Left ventricle myocardium inferior (tissue), 1 donor: ENCODE data around the gene ATP10D. TPM values are rescaled to one million over a fixed set of nuclear protein-coding genes. Genes with fewer than 3 reads are reported as not detected.
"Not testable (repeated sequence)": the region's sequence is repeated elsewhere in the genome, so short reads cannot be mapped to it uniquely, and the experiment has no call there.

ENCODE experiments used
- DNase-seq: peaks from one replicate; pipeline ENCODE4 v3.0.0-alpha.2; 2020
- H3K27ac ChIP-seq: fragments of 200-600 bp; replicated peaks from 2 replicates; pipeline ENCODE4 v1.8.0; 2021
- H3K27me3 ChIP-seq: fragments of 200-600 bp; 2 replicates; pipeline ENCODE4 v1.8.0; 2021; ENCODE audit warnings: low read depth
- H3K36me3 ChIP-seq: fragments of 200-600 bp; 2 replicates; pipeline ENCODE4 v1.8.0; 2021
- H3K4me1 ChIP-seq: fragments of 200-600 bp; 2 replicates; pipeline ENCODE4 v1.8.0; 2021
- H3K4me3 ChIP-seq: fragments of 200-600 bp; 2 replicates; pipeline ENCODE4 v1.8.0; 2021; ENCODE audit warnings: mild to moderate bottlenecking, moderate library complexity
- H3K9me3 ChIP-seq: fragments of 200-600 bp; replicated peaks from 2 replicates; pipeline ENCODE4 v1.8.0; 2021
- intact Hi-C: fragments of 100-400 bp; cut with micrococcal nuclease; formaldehyde crosslinking; loops from one replicate; pipeline ENCODE4 v1.11.0; 2022
- total RNA-seq: library from RNA; stranded (reverse); fragmentation: NEBNext Ultra II Directional; extraction: Animal tissue kit (Norgen Biotek cat#: 25700); gene quantifications from one replicate; pipeline ENCODE4 v1.2.1, GENCODE V29; 2021
- TF ChIP-seq, protein P1 (sequence below): fragments of 200-600 bp; IDR thresholded peaks from 2 replicates; pipeline ENCODE4 v1.8.0; 2021; ENCODE audit warnings: antibody characterized with exemption, mild to moderate bottlenecking, borderline replicate concordance
- donor health status: DM: no; HTN: yes; CAD: no; lungs with severe emphysema.

ATP10D gene
- total RNA-seq, 1 donor from 2014 or later: 10.3 TPM

DNA sequence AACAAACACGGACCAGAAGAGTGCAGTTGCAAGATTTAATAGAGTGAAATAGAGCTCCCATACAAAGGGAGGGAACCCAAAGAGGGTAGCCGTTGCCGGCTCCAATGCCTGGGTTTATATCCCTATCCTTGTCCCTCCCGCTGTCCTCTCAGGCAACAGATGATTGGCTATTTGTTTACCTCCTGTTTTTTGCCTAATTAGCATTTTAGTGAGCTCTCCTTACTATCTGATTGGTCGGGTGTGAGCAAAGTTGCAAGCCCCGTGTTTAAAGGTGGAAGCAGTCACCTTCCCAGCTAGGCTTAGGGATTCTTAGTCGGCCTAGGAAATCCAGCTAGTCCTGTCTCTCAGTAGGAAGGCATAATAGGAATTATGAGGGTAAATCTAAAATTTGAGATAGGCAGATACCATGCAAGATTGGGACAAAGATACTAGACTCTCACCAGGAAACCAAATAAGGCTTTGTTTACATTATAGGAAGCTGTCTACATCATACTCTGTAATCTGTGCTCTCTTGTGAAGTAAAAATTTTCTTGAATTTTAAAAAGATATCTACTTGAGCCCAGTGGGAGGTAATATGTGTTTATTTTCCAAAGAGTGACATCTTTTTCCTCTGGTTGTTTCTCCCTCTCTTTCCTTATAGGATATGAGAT lies 65.9 kb downstream of the ATP10D start:
- H3K36me3 ChIP-seq: peaks cover 82% of the 10 kb centered on the region
- no peak overlapping the region for H3K4me3 ChIP-seq
- intact Hi-C loops: no loop called here
- no peaks in the 10 kb centered on the region for H3K4me1 ChIP-seq
- H3K27ac ChIP-seq: no peak overlapping the region
- no peak for DNase-seq
- no peaks in the 10 kb centered on the region for H3K9me3 ChIP-seq
- no peaks in the 10 kb centered on the region for H3K27me3 ChIP-seq
- TF ChIP-seq, protein P1, sequence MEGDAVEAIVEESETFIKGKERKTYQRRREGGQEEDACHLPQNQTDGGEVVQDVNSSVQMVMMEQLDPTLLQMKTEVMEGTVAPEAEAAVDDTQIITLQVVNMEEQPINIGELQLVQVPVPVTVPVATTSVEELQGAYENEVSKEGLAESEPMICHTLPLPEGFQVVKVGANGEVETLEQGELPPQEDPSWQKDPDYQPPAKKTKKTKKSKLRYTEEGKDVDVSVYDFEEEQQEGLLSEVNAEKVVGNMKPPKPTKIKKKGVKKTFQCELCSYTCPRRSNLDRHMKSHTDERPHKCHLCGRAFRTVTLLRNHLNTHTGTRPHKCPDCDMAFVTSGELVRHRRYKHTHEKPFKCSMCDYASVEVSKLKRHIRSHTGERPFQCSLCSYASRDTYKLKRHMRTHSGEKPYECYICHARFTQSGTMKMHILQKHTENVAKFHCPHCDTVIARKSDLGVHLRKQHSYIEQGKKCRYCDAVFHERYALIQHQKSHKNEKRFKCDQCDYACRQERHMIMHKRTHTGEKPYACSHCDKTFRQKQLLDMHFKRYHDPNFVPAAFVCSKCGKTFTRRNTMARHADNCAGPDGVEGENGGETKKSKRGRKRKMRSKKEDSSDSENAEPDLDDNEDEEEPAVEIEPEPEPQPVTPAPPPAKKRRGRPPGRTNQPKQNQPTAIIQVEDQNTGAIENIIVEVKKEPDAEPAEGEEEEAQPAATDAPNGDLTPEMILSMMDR: no peak

DNA sequence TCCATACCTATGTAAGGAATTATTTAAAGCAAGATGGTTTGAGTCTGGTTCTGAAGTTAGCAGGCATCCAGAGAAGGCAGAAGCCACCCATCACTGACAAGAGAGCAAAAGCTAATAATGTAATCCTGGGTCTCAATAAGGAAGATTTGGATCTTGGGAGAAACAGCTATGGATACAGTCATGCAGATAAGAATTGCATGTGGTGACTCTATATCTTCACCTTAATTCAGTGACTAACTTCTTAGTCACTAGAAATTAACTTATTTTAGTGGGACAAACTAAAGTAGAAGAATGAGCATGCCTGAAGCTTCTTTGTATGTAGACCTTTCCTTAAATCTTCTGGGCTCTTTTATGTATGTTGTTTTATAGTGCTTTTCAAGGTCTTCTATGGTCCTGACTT lies 66.6 kb downstream of the ATP10D start:
- TF ChIP-seq, protein P1: no peak
- no peaks in the 10 kb centered on the region for H3K9me3 ChIP-seq
- no peak for DNase-seq
- no peaks in the 10 kb centered on the region for H3K4me1 ChIP-seq
- H3K4me3 ChIP-seq: no peak overlapping the region
- intact Hi-C loops: no loop called here
- H3K36me3 ChIP-seq: peaks cover 75% of the 10 kb centered on the region
- H3K27ac ChIP-seq: no peak overlapping the region
- H3K27me3 ChIP-seq: no peaks in the 10 kb centered on the region

DNA sequence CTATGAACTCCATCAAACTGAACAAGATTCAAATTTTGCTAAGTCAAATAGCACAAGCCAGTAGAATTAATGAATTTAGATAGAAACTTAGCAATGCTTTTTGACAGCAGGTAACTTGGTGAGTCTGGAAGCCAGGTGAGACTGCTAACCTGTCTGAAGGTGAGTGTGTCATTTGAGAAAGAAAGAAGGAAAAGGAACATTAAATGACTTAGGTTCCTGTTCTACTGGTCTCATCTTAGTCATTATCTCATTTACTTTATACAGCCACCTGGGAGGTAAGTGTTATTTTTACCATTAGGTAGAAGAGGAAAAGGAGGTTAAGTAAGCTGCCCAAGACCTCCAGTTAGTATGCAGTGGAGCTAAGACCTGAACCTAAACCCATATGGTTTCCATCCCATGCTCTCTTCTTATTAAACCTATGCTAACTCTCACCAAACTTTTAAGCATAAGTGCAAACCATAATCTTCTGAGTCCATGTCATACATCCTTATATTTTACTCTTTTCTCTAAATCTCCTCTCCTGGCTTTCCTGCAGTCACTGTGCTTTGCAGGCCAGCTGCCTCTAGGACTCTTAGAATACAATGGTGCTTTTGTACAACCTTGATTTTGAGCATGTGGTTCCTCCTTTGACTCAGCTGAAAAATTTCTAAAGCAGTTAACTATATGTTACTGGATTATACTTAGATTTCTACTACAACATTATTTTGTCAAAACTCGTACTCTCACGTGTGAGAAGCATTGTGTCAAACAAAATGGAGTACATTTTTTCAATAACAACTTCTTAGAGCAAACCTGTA lies 68.5 kb downstream of the ATP10D start:
- Histone ChIP-seq H3K27ac (no peak overlapping the region), H3K36me3 (peaks cover 68% of the 10 kb centered on the region), H3K9me3 (no peaks in the 10 kb centered on the region), H3K4me1 (no peaks in the 10 kb centered on the region), H3K4me3 (no peak overlapping the region), H3K27me3 (no peaks in the 10 kb centered on the region)
- DNase-seq: no peak
- intact Hi-C loops: no loop called here
- TF ChIP-seq, protein P1: no peak

DNA sequence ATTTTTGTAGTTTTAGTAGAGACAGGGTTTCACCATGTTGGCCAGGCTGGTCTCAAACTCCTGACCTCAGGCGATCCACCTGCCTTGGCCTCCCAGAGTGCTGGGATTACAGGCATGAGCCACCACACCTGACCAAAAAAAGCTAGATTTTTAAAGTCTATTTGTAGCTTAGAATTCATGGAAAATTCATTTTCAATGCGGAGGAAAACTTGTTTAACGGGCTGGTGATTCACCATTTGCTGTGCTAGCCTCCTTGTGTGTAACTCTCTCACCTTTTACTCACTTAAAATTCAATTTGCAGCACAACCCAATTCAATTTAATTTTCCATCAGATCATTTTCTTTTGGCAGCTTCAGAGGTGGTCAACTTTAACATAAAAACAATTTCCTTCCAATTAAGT lies 70.8 kb downstream of the ATP10D start:
- H3K9me3 ChIP-seq, H3K27me3 ChIP-seq, intact Hi-C loops, H3K27ac ChIP-seq, H3K4me1 ChIP-seq, H3K4me3 ChIP-seq, DNase-seq: not testable (repeated sequence)
- H3K36me3 ChIP-seq: peaks cover 54% of the 10 kb centered on the region

DNA sequence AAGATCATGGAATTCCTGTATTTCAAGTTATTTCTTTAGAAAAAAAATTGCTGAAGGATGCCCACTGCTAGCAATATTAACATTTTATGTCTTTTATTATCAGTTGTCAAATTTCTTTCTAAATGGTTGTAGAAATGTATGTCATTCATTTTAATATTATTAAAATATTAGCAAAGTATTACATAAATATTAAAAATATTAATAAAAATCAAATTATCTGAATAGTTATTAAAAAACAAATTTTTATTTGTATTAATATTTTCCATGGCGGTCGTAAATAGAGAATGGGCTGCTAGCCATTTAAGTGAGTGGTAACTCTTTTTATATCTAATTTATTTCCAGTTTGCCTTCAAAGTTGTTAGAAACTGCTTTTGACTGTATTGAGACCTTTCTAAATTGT lies 72.2 kb downstream of the ATP10D start:
- Histone ChIP-seq H3K4me3 (no peak overlapping the region), H3K9me3 (no peaks in the 10 kb centered on the region), H3K36me3 (peaks cover 56% of the 10 kb centered on the region), H3K4me1 (no peaks in the 10 kb centered on the region), H3K27me3 (no peaks in the 10 kb centered on the region), H3K27ac (no peak overlapping the region)
- intact Hi-C loops: no loop called here
- DNase-seq: no peak
- TF ChIP-seq, protein P1: no peak

DNA sequence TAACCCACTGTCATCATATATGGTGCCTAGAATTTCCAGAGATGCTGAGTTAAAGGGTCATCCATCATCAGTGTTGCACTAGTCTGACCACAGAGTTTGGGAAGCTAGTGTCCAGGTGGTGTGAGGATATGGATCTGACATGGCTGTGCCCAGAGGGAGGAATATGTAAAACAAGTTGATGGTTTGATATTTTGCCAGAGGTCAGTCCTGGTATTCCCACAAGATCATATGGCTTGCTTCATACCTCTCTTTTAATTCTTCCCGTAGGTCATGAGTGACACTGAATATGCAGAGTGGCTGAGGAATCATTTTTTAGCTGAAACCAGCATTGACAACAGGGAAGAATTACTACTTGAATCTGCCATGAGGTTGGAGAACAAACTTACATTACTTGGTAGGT lies 75.6 kb downstream of the ATP10D start:
- intact Hi-C loops: loop anchor here (10.0 kb wide), 1 partner anchor 96 kb away; the partner anchor contains the start of gene COMMD8

More for the DNA sequence above, 75.6 kb downstream of the ATP10D start:
- Histone ChIP-seq H3K9me3 (no peaks in the 10 kb centered on the region), H3K4me3 (no peak overlapping the region), H3K27me3 (no peaks in the 10 kb centered on the region), H3K36me3 (peaks cover 58% of the 10 kb centered on the region), H3K27ac (no peak overlapping the region), H3K4me1 (no peaks in the 10 kb centered on the region)
- TF ChIP-seq, protein P1: no peak
- no peak for DNase-seq
